SK-N-SH (cell line): ENCODE data around the gene DLG2.

ENCODE experiments used
- CTCF ChIP-seq: fragments of 200-600 bp; sonication (generic); IDR thresholded peaks from 2 replicates; pipeline ENCODE4 v1.6.1; 2017; ENCODE audit warnings: antibody characterized with exemption, mild to moderate bottlenecking, moderate library complexity
- EP300 ChIP-seq, 2 experiments: IDR thresholded peaks; 2 replicates each; pipeline versions ENCODE4 v1.4.0 to v1.6.1; 2012; ENCODE audit warnings: borderline replicate concordance in 1 of 2, low read depth in 1 of 2, low read length in 1 of 2
- MAX ChIP-seq: IDR thresholded peaks from 2 replicates; pipeline ENCODE4 v1.4.0; 2012; ENCODE audit warnings: low read depth
- REST ChIP-seq: IDR thresholded peaks from 2 replicates; pipeline ENCODE4 v1.6.1; 2012; ENCODE audit warnings: mild to moderate bottlenecking, low read depth, low read length, moderate library complexity
- TCF12 ChIP-seq: IDR thresholded peaks from 2 replicates; pipeline ENCODE4 v1.4.0; 2012
- USF2 ChIP-seq: fragments of 150-350 bp; IDR thresholded peaks from 2 replicates; pipeline ENCODE4 v1.6.1; 2017; ENCODE audit warnings: antibody characterized with exemption, low read length, low read depth, borderline replicate concordance

GRCh38 chr11:85406841-85407240, 220.3 kb downstream of the DLG2 start:
- no peak for TF ChIP-seq REST
- no peak for TF ChIP-seq EP300 (IDR thresholded peaks at IDR 0.05; ENCODE audit: borderline replicate concordance in 1 of 2, low read depth in 1 of 2, low read length in 1 of 2)
- TF ChIP-seq MAX: no peak
- no peak for TF ChIP-seq TCF12
- no peak for TF ChIP-seq CTCF
- TF ChIP-seq USF2: no peak
